ENCODE data around the gene STON2. TPM values are rescaled to one million over a fixed set of nuclear protein-coding genes. Genes with fewer than 3 reads are reported as not detected.

STON2 gene
- total and polyA plus RNA-seq, 2 of the 13 experiments (the other 11 are each of a cell fraction or from before 2014, with no cell fraction given) = 2.1 to 11.0 TPM

DNA sequence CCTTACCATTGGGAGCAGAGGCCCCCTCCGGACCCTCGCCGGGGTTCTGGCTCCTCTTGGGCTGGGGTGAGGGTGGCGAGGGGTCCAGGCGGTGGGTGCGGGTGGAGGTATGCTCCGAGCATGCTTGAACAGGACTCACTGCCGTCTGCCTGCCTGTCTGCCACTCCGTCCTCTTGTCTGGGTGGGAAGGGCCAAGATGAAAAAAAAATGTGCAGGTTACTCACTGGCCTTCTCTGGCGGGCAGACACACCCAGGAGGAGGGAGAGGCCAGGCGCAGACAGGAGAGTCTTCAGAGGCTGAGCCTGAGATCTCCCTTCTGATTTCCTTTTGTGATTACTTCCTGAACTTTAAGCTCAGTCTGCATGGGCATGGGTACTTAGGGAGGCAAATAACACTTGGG lies 76.1 kb downstream of the STON2 start:
- ChIA-PET POLR2A (no interaction called here), CTCF (ENCODE audit: low intra/inter-chr PET ratio, low total read pairs) (no interaction called here)
- intact Hi-C loops (cut with micrococcal nuclease; ENCODE audit: unreplicated experiment) = no loop called here

More for the DNA sequence above, 76.1 kb downstream of the STON2 start:
- H3K4me1 ChIP-seq (ENCODE audit: insufficient read depth, low read length) = peaks cover 33% of the 10 kb centered on the region
- no peak overlapping the region for H3K4me2 ChIP-seq (ENCODE audit: low read depth, low read length)
- 89% methylated on average over 11 of the region's 11 CpGs for WGBS (ENCODE audit: low lambda C conversion rate)
- DNase-seq (ENCODE audit: low spot score) (no peak), FAIRE-seq (no peak), ATAC-seq (no peak)
- no peaks in the 10 kb centered on the region for H4K20me1 ChIP-seq (ENCODE audit: insufficient read depth, low read length)
- BruUV-seq (replicated peaks) = no TSS peak
- H3K27ac ChIP-seq (ENCODE audit: extremely low read length, insufficient read depth, low read length) = no peak overlapping the region
- H3K36me3 ChIP-seq (replicated peaks in 1 of 2; ENCODE audit: control insufficient read depth in 1 of 2, insufficient read depth in 2 of 2, low read length in 2 of 2) = no peaks in the 10 kb centered on the region
- no peaks in the 10 kb centered on the region for H3K9me3 ChIP-seq (ENCODE audit: low read length)
- H3K79me2 ChIP-seq (ENCODE audit: insufficient read depth, low read length) = no peaks in the 10 kb centered on the region
- TF ChIP-seq, protein P1, sequence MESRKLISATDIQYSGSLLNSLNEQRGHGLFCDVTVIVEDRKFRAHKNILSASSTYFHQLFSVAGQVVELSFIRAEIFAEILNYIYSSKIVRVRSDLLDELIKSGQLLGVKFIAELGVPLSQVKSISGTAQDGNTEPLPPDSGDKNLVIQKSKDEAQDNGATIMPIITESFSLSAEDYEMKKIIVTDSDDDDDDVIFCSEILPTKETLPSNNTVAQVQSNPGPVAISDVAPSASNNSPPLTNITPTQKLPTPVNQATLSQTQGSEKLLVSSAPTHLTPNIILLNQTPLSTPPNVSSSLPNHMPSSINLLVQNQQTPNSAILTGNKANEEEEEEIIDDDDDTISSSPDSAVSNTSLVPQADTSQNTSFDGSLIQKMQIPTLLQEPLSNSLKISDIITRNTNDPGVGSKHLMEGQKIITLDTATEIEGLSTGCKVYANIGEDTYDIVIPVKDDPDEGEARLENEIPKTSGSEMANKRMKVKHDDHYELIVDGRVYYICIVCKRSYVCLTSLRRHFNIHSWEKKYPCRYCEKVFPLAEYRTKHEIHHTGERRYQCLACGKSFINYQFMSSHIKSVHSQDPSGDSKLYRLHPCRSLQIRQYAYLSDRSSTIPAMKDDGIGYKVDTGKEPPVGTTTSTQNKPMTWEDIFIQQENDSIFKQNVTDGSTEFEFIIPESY (CRISPR knock-in tag; IDR thresholded peaks at IDR 0.05) = 0 out of 2 replicates have a peak, but pooled peaks have one; percentile 32
- TF ChIP-seq, protein P2, sequence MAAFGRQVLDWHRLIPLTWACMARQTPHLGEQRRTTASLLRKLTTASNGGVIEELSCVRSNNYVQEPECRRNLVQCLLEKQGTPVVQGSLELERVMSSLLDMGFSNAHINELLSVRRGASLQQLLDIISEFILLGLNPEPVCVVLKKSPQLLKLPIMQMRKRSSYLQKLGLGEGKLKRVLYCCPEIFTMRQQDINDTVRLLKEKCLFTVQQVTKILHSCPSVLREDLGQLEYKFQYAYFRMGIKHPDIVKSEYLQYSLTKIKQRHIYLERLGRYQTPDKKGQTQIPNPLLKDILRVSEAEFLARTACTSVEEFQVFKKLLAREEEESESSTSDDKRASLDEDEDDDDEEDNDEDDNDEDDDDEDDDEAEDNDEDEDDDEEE (CRISPR knock-in tag; IDR thresholded peaks at IDR 0.05) = no peak
- TF ChIP-seq, protein P3, sequence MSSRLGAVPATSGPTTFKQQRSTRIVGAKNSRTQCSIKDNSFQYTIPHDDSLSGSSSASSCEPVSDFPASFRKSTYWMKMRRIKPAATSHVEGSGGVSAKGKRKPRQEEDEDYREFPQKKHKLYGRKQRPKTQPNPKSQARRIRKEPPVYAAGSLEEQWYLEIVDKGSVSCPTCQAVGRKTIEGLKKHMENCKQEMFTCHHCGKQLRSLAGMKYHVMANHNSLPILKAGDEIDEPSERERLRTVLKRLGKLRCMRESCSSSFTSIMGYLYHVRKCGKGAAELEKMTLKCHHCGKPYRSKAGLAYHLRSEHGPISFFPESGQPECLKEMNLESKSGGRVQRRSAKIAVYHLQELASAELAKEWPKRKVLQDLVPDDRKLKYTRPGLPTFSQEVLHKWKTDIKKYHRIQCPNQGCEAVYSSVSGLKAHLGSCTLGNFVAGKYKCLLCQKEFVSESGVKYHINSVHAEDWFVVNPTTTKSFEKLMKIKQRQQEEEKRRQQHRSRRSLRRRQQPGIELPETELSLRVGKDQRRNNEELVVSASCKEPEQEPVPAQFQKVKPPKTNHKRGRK (CRISPR knock-in tag; IDR thresholded peaks at IDR 0.05) = no peak
- TF ChIP-seq ZNF354B (CRISPR knock-in tag; IDR thresholded peaks at IDR 0.05) (no peak), ZNF720 (CRISPR knock-in tag; IDR thresholded peaks at IDR 0.05) (no peak)
- no peak overlapping the region for H2AFZ ChIP-seq (ENCODE audit: low read length)
- H3K27me3 ChIP-seq (ENCODE audit: control insufficient read depth in 1 of 2, insufficient read depth in 2 of 2, low read length in 2 of 2) = no peaks in the 10 kb centered on the region
- in situ Hi-C loops (cut with HindIII; ENCODE audit: extremely low pct_ligation_motif_present, low pct_unique_long_range_greater_than_20kb) = no loop called here
- no peak overlapping the region for H3K4me3 ChIP-seq (replicated peaks in 1 of 3; ENCODE audit: insufficient read depth in 1 of 3, low read depth in 2 of 3, low read length in 3 of 3)
- H3K9ac ChIP-seq (ENCODE audit: insufficient read depth, low read depth, low read length) = no peak overlapping the region
